COLO668 (cell line): ENCODE data around the gene DTYMK.

ENCODE experiments used
- DNase-seq: peaks from one replicate; lab custom pipeline; 2025; ENCODE audit not compliant: unreplicated experiment; lab: John Stamatoyannopoulos, UW

The DTYMK gene

GRCh38 chr2:241686650-241687425 is at the start of gene DTYMK:
DTYMK (minus strand) TSS chr2:241686815; CDS start chr2:241686783, 32 bp downstream.
- DNase-seq = peak; percentile 98

- DNase-seq = no peak
Measured at GRCh38 chr2:241736111-241736510, 49.5 kb upstream of the DTYMK start.

GRCh38 chr2:241734467-241735208 is 48.0 kb upstream of the DTYMK start, which contains the start of gene D2HGDH:
D2HGDH (plus strand) TSS chr2:241734630; CDS start chr2:241735225, 595 bp downstream.
- DNase-seq = peak; percentile 96

- DNase-seq = no peak
Measured at GRCh38 chr2:241734208-241734466, 47.5 kb upstream of the DTYMK start.

- no peak for DNase-seq
Measured at GRCh38 chr2:241733391-241734207, 47.0 kb upstream of the DTYMK start.

- DNase-seq = peak; percentile 12
Measured at GRCh38 chr2:241732513-241733186, 46.0 kb upstream of the DTYMK start.

GRCh38 chr2:241730671-241731293 is 44.2 kb upstream of the DTYMK start:
- DNase-seq = no peak

GRCh38 chr2:241729868-241730267 is 43.3 kb upstream of the DTYMK start:
- DNase-seq = no peak

GRCh38 chr2:241728627-241729026 is 42.0 kb upstream of the DTYMK start:
- no peak for DNase-seq

- no peak for DNase-seq
Measured at GRCh38 chr2:241728000-241728399, 41.4 kb upstream of the DTYMK start.

- peak; percentile 74 for DNase-seq
Measured at GRCh38 chr2:241726459-241726858, 39.8 kb upstream of the DTYMK start.

- DNase-seq = no peak
Measured at GRCh38 chr2:241724975-241725870, 38.6 kb upstream of the DTYMK start.

GRCh38 chr2:241724259-241724974 is 37.8 kb upstream of the DTYMK start:
- DNase-seq = no peak

- DNase-seq = no peak
Measured at GRCh38 chr2:241722896-241723454, 36.4 kb upstream of the DTYMK start.

- DNase-seq = no peak
Measured at GRCh38 chr2:241721852-241722251, 35.2 kb upstream of the DTYMK start.

GRCh38 chr2:241720560-241720959 is 33.9 kb upstream of the DTYMK start:
- DNase-seq = no peak

- no peak for DNase-seq
Measured at GRCh38 chr2:241720099-241720498, 33.5 kb upstream of the DTYMK start.

- DNase-seq = no peak
Measured at GRCh38 chr2:241719093-241719492, 32.5 kb upstream of the DTYMK start.

- DNase-seq = no peak
Measured at GRCh38 chr2:241708879-241709278, 22.3 kb upstream of the DTYMK start.
